Upper lobe of right lung (tissue), 1 donor: ENCODE data around the gene GCNT4. TPM values are rescaled to one million over a fixed set of nuclear protein-coding genes. Genes with fewer than 3 reads are reported as not detected.

ENCODE experiments used
- ATAC-seq: fragments of 200-7000 bp; cut with Tn5 transposase; one replicate; pipeline ENCODE4 v1.9.1; 2020; ENCODE audit warnings: mild to moderate bottlenecking, moderate library complexity
- DNase-seq: peaks from one replicate; pipeline ENCODE4 v3.0.0-alpha.2; 2020
- H3K27ac ChIP-seq: fragments of 200-600 bp; one replicate; pipeline ENCODE4 v1.8.0; 2022
- H3K27me3 ChIP-seq: fragments of 200-600 bp; one replicate; pipeline ENCODE4 v1.8.0; 2022; ENCODE audit warnings: mild to moderate bottlenecking
- H3K36me3 ChIP-seq: fragments of 200-600 bp; one replicate; pipeline ENCODE4 v1.8.0; 2022
- H3K4me1 ChIP-seq: fragments of 200-600 bp; one replicate; pipeline ENCODE4 v1.8.0; 2022
- H3K4me3 ChIP-seq: fragments of 200-600 bp; one replicate; pipeline ENCODE4 v1.8.0; 2022; ENCODE audit warnings: mild to moderate bottlenecking
- H3K9me3 ChIP-seq: fragments of 200-600 bp; one replicate; pipeline ENCODE4 v1.8.0; 2022
- intact Hi-C: fragments of 100-400 bp; cut with DNase I; formaldehyde crosslinking; loops from one replicate; pipeline ENCODE4 v1.11.0; 2022
- total RNA-seq: library from RNA; stranded (reverse); fragmentation: NEBNext Ultra II Directional; extraction: Animal tissue kit (Norgen Biotek cat#: 25700); gene quantifications from one replicate; pipeline ENCODE4 v1.2.1, GENCODE V29; 2021
- TF ChIP-seq, protein P1 (sequence below): fragments of 200-600 bp; IDR thresholded peaks from one replicate; pipeline ENCODE4 v1.8.0; 2022; ENCODE audit warnings: antibody characterized with exemption
- donor health status: DM: no; HTN: yes; CAD: no; lungs with severe emphysema.

GCNT4 gene
- total RNA-seq, 1 donor from 2014 or later, result 2.8 TPM

GRCh38 chr5:75012748-75013147, 39.6 kb downstream of the GCNT4 start:
- intact Hi-C loops, result no loop called here
- Histone ChIP-seq H3K4me1 (no peaks in the 10 kb centered on the region), H3K4me3 (no peak overlapping the region), H3K27me3 (no peaks in the 10 kb centered on the region), H3K36me3 (no peaks in the 10 kb centered on the region), H3K9me3 (no peaks in the 10 kb centered on the region), H3K27ac (no peak overlapping the region)
- TF ChIP-seq, protein P1, sequence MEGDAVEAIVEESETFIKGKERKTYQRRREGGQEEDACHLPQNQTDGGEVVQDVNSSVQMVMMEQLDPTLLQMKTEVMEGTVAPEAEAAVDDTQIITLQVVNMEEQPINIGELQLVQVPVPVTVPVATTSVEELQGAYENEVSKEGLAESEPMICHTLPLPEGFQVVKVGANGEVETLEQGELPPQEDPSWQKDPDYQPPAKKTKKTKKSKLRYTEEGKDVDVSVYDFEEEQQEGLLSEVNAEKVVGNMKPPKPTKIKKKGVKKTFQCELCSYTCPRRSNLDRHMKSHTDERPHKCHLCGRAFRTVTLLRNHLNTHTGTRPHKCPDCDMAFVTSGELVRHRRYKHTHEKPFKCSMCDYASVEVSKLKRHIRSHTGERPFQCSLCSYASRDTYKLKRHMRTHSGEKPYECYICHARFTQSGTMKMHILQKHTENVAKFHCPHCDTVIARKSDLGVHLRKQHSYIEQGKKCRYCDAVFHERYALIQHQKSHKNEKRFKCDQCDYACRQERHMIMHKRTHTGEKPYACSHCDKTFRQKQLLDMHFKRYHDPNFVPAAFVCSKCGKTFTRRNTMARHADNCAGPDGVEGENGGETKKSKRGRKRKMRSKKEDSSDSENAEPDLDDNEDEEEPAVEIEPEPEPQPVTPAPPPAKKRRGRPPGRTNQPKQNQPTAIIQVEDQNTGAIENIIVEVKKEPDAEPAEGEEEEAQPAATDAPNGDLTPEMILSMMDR, result no peak
- ATAC-seq (no peak), DNase-seq (no peak)

DNA sequence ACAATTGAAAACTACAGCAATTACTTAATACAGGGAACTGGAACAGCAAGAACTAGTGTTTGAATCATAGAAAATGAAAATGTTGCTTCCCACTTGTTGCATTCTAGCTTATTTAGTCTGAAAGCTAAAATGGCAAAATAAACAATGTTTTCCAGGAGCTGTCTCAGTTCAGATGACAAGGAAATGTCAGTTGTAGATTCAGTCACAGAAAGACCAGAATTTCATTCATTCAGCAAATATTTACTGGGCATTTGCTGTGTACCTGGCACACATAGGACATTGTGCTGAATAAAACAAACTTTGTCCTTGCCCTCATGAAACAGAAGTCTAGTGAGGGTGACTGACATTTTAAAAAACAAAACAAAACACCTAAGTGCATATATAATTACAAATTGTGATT, 41.5 kb downstream of the GCNT4 start:
- H3K27me3 ChIP-seq, result no peaks in the 10 kb centered on the region
- no peaks in the 10 kb centered on the region for H3K36me3 ChIP-seq
- H3K4me3 ChIP-seq, result no peak overlapping the region
- DNase-seq (no peak), ATAC-seq (no peak)
- H3K4me1 ChIP-seq, result no peaks in the 10 kb centered on the region
- intact Hi-C loops, result no loop called here
- no peaks in the 10 kb centered on the region for H3K9me3 ChIP-seq
- TF ChIP-seq, protein P1, result no peak
- no peak overlapping the region for H3K27ac ChIP-seq

DNA sequence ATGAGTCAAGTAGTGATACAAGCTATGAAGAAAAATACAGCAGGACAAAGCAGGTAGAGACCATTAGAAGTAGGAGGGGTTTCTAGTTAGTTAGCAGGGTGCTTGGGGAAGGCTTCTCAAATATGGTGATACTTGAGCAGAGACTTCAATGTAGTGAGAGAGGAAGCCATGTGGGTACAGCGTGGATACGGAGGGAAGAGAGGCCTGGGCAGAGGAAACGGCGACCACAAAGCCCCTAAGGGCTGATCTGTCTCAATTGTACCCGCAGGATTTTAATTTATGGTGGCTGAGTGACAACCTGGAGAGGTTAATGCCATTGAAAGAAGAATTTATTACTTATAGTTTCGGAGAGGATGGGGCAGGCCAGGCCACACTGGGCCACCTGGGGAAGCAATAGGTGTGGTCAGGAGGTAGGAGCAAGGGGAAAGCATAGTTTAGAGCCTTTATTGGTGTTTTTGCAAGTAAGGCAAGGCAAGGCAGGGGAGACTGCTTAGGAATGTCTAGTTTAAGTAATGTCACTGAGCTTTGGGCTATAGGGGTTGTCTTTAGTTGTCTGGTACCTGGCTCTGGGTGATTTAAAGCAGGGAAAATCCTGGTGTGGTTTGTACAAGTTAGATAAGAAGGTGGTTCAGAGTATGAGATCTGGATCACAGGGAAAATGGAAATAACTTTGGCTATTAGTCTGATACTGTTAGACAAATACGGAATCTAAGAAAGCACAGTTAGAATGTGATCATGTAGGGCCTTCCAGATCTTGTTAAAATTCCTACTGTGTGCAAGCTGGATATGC, 42.6 kb downstream of the GCNT4 start:
- Histone ChIP-seq H3K27me3 (no peaks in the 10 kb centered on the region), H3K36me3 (no peaks in the 10 kb centered on the region), H3K27ac (no peak overlapping the region), H3K4me1 (no peaks in the 10 kb centered on the region), H3K4me3 (no peak overlapping the region), H3K9me3 (no peaks in the 10 kb centered on the region)
- TF ChIP-seq, protein P1, result no peak
- no peak for ATAC-seq
- no peak for DNase-seq
- intact Hi-C loops, result no loop called here

DNA sequence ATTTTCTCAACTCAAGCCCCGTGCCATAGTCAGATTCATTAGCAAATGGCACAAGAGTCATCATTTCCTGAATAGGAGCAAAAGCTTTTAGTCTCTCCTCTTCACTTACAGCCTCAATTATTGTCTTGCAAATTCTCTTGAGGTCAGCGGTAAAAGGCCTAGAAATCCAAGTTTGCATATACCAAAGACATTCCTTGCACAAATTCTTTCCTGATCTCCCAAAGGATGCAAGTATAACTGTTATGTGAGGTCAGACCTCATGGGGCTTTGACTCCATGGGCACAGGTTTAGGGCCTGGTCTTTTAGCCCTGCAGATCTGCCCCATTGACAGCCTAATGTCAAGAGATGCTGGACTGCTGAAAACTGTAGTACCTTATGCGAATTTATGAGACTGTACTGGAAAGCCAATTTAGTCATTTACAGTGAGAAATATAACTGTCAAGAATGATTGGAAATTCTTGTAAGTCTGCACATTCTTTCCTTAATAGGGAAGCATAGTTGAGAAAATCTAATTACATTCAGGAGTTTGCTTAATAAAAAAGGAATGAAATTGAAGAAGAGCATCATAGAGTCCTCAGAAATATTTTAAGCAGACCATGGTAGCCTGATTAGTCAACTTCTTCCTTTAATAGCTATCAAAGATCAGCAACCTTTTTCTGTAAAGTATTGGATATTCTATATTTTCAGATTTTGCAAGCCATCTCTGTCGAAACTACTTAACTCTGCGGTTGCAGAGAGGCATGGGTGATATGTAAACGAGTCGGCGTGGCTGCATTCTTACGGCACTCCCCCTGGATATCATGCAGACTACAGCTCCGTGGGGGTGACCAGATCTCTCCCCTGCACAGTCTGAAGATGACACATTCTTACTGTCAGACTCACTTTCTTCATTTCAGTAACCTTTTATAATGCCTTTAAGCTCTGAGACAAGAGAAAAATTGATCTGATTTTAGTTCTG, 45.2 kb downstream of the GCNT4 start:
- Histone ChIP-seq H3K9me3 (no peaks in the 10 kb centered on the region), H3K27me3 (no peaks in the 10 kb centered on the region), H3K36me3 (no peaks in the 10 kb centered on the region), H3K27ac (no peak overlapping the region), H3K4me3 (no peak overlapping the region), H3K4me1 (no peaks in the 10 kb centered on the region)
- TF ChIP-seq, protein P1, result no peak
- ATAC-seq (no peak), DNase-seq (no peak)
- intact Hi-C loops, result no loop called here

DNA sequence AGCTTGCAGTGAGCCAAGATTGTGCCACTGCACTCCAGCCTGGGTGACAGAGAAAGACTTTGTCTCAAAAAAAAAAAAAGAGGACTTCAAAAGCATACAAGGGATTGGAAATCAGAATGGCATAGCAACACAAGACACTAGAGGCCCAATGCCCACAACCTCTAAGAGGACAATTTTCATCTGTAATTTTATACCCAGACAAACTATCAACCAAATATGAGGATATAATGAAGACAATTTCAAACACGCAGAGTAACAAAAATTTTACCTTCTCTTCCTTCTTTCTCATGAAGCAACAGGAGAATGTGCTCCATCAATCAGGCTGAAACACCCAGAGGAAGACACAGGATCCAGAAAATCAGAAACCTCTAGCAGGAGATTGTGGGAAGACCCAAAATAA, 46.8 kb downstream of the GCNT4 start:
- intact Hi-C loops, result no loop called here
- no peaks in the 10 kb centered on the region for H3K9me3 ChIP-seq

More for the DNA sequence above, 46.8 kb downstream of the GCNT4 start:
- TF ChIP-seq, protein P1, result no peak
- Histone ChIP-seq H3K4me1 (no peaks in the 10 kb centered on the region), H3K4me3 (no peak overlapping the region), H3K27me3 (no peaks in the 10 kb centered on the region), H3K27ac (no peak overlapping the region), H3K36me3 (no peaks in the 10 kb centered on the region)
- DNase-seq (no peak), ATAC-seq (no peak)

Other genes with a start within 250 kb of the GCNT4 start
- gene FAM169A, start 186.2 kb downstream of the GCNT4 start, total RNA-seq, result 0.84 TPM
- 0.14 TPM for gene ANKRD31, start 184.3 kb upstream of the GCNT4 start, total RNA-seq